KOPT-K1 (cell line): ENCODE results near the gene AMPH.

Source experiments
- H3K27ac ChIP-seq: fragments of 200-600 bp; sonication (generic); 2 replicates; pipeline ENCODE4 v1.5.1; 2016; ENCODE audit warnings: antibody characterized with exemption, mild to moderate bottlenecking, low read depth, low read length; ENCODE audit not compliant: poor library complexity, severe bottlenecking
- H3K36me3 ChIP-seq: fragments of 200-600 bp; sonication (generic); 2 replicates; pipeline ENCODE4 v1.5.1; 2017; ENCODE audit warnings: antibody characterized with exemption, mild to moderate bottlenecking, low read length, moderate library complexity; ENCODE audit not compliant: insufficient read depth
- H3K9me3 ChIP-seq: fragments of 200-600 bp; sonication (generic); 2 replicates; pipeline ENCODE4 v1.5.1; 2017; ENCODE audit warnings: antibody characterized with exemption, low read length, mild to moderate bottlenecking; ENCODE audit not compliant: insufficient read depth, poor library complexity, severe bottlenecking

The AMPH gene

GRCh38 chr7:38535073-38535472 lies 96.1 kb downstream of the AMPH start:
- no peaks in the 10 kb centered on the region for H3K9me3 ChIP-seq
- H3K36me3 ChIP-seq: no peaks in the 10 kb centered on the region
- H3K27ac ChIP-seq: no peak overlapping the region

DNA sequence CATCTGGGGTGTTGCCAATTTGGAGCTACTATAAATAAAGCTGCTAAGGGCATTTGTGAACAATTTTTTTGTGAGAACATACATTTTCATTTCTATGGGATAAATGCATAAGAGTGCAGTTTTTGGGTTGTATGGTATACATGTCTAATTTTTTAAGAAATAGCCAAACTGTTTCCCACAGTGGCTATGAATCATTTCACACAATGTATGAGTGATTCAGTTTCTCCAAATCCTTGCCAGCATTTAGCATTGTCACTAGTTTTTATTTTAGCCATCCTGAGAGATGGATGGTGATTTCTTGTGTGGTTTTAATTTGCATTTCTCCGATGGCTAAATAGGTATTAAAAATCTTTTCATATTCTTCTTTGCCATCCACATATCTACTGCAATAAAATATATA lies 105.3 kb downstream of the AMPH start:
- H3K27ac ChIP-seq: no peak overlapping the region
- H3K9me3 ChIP-seq: no peaks in the 10 kb centered on the region

DNA sequence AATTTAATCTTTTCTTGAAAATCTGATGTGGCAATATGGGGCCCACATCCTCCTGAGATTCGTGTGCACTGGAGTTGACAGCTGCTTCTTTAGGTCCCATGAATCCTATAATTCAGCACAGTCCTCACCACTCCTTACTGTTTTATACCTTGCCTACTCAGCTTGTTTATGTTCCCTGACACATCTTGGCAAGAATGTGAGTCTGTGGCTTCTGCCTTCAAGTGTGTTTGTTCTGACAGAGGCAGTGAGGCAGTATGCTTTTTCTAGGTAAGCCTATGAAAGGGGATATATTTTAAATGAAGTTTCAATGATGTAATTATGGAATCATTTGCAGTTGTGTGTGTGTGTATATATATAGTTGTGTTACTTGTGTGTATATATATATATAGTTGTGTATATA lies 106.4 kb downstream of the AMPH start:
- H3K36me3 ChIP-seq: no peaks in the 10 kb centered on the region
- no peaks in the 10 kb centered on the region for H3K9me3 ChIP-seq
- no peak overlapping the region for H3K27ac ChIP-seq

More for the DNA sequence above, 105.3 kb downstream of the AMPH start:
- H3K36me3 ChIP-seq: no peaks in the 10 kb centered on the region

DNA sequence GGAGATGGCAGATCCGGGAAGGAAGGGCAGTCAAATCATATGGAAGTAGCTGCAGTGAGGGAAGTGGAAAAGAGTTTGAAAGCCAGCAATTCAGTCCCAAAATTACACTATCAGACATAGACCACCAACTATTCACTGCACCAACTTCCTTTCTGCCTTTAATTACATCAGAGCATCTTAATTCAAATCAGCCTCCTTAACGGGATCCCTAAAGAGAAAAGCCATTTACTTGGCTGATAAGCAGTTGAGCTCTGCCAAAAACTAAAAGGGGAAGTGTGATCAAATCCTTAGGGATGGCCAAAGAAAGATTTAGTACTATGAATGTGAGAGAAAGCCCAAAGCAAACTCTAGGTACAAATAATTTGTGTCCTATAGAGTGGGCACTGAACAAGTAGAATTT lies 110.4 kb downstream of the AMPH start:
- Histone ChIP-seq H3K27ac (no peak overlapping the region), H3K36me3 (no peaks in the 10 kb centered on the region), H3K9me3 (peaks cover 6% of the 10 kb centered on the region)

- Histone ChIP-seq H3K36me3 (no peaks in the 10 kb centered on the region), H3K27ac (no peak overlapping the region), H3K9me3 (peaks cover 8% of the 10 kb centered on the region)
Observed at GRCh38 chr7:38518541-38518940, 112.6 kb downstream of the AMPH start.

DNA sequence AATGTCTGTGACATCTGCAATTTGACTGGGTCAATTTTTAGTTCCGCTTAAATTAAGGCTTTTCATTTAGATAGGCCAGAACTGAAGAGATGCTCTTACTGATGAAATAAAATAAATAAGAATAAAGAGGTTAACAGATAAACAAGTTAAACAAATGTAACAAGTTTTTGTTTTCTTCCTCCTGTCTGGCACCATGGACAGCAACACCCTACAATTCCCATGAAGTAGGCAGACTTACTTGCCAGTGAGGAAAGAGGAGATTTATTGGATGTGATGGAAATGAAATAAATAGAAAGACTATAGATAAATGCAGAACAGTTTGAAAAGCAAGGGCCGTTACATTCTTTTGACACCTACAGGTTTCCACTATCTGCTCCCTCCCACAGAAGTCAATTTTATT lies 118.5 kb downstream of the AMPH start:
- H3K27ac ChIP-seq: no peak overlapping the region
- peaks cover 8% of the 10 kb centered on the region for H3K9me3 ChIP-seq
- H3K36me3 ChIP-seq: no peaks in the 10 kb centered on the region

GRCh38 chr7:38512291-38512690 lies 118.9 kb downstream of the AMPH start:
- Histone ChIP-seq H3K27ac (no peak overlapping the region), H3K9me3 (peaks cover 8% of the 10 kb centered on the region), H3K36me3 (no peaks in the 10 kb centered on the region)

DNA sequence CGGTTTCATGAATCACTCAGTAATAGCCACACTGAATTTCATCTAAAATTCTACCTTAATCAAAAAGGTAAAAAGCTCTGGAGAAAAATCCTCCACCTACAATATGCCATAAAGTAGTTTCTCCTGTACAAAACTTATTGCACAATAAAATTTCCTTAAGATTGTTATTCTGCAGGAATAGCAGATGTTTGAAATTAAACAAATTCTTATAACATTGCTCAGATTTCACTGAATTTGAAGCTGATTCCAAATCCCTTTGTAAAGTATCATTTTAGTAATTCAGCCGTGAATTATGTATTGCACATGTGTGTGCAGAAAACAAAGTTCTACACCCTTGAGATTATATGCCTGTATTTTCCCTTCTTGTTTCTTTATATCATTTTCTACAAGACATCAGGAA lies 123.8 kb downstream of the AMPH start:
- Histone ChIP-seq H3K9me3 (no peaks in the 10 kb centered on the region), H3K27ac (no peak overlapping the region), H3K36me3 (no peaks in the 10 kb centered on the region)

DNA sequence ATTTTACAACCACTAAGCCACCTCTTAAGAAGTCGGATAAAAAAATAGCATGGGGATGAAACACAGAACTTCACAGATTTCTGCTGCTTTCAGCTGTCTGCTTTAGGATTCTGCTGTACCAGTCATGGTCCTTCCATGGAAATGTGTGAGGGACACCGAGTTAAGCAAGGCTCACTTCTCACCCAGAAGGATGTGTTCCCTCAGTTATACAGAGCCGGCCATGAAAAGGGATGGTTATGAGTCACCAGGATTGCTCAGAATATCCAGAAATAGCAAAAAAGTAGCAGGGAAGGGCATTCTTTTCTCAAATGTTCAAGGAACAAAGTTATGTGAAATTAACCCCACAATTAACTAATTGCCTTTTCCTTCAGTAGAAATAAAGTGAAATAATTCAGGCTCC lies 124.4 kb downstream of the AMPH start:
- H3K36me3 ChIP-seq: no peaks in the 10 kb centered on the region
- no peaks in the 10 kb centered on the region for H3K9me3 ChIP-seq
- H3K27ac ChIP-seq: no peak overlapping the region

DNA sequence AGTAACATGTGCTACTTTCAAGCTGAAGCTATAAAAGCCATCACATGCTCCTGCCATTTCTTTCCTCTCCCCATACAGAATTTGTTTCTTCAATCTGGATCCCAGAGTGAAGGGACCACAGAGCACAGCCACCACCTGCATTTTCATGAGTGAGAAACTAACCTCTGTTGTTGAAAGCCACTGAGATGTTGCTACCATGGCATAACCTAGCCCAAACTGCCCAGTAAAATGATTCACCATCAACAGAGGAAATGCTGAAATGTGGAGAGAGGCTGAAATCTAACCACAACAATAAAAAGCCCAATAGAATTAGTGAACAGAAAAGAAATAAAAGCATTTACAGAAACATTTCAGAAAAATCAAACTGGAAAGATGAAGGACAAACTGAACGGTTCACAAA lies 125.2 kb downstream of the AMPH start:
- H3K36me3 ChIP-seq: no peaks in the 10 kb centered on the region
- H3K9me3 ChIP-seq: no peaks in the 10 kb centered on the region
- no peak overlapping the region for H3K27ac ChIP-seq

DNA sequence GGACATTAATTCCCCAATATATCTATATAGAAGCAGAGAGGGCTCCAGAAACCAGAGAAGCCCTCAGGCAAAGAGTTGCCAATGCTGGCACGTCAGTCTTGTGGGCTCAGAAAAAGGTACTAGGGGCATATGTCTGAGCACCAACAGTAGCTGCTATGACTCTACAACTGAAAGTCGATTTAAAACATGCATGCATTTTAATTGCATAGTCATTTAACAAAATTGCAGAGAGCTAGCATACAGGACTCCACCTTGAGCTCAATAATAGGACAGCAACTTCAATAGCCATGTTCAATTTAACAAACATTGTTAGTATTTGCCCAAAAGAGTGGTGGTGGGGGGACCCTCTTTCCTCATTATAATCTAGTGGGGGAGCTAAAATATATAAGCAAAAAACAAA lies 126.5 kb downstream of the AMPH start:
- Histone ChIP-seq H3K9me3 (no peaks in the 10 kb centered on the region), H3K27ac (no peak overlapping the region), H3K36me3 (no peaks in the 10 kb centered on the region)

- no peaks in the 10 kb centered on the region for H3K9me3 ChIP-seq
- H3K36me3 ChIP-seq: no peaks in the 10 kb centered on the region
- no peak overlapping the region for H3K27ac ChIP-seq
Observed at GRCh38 chr7:38502848-38503247, 128.3 kb downstream of the AMPH start.

DNA sequence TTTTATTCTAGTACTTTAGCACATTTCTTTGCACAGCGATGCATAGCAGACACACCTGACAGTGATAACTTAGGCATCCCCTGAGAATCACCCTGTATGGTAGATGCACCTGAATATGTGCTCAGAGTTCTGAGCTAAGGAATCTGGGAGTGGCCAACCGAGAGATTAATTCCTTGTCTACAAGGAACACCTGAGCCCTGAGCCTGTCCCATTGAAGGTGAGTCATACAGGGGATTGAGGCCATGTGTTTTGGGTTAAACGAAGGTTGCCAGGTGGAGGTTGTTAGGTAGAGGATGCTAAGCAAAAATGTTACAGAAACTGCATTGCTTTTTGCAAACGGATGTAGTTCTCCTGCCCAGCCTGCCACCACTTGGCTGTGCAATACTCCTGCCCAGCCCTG lies 128.9 kb downstream of the AMPH start:
- Histone ChIP-seq H3K9me3 (no peaks in the 10 kb centered on the region), H3K36me3 (no peaks in the 10 kb centered on the region), H3K27ac (no peak overlapping the region)

- no peak overlapping the region for H3K27ac ChIP-seq
- no peaks in the 10 kb centered on the region for H3K36me3 ChIP-seq
- H3K9me3 ChIP-seq: no peaks in the 10 kb centered on the region
Observed at GRCh38 chr7:38492010-38492409, 139.2 kb downstream of the AMPH start.

- Histone ChIP-seq H3K9me3 (peaks cover 4% of the 10 kb centered on the region), H3K36me3 (no peaks in the 10 kb centered on the region), H3K27ac (no peak overlapping the region)
Observed at GRCh38 chr7:38482521-38482920, 148.7 kb downstream of the AMPH start.

- Histone ChIP-seq H3K27ac (no peak overlapping the region), H3K36me3 (no peaks in the 10 kb centered on the region), H3K9me3 (peaks cover 4% of the 10 kb centered on the region)
Observed at GRCh38 chr7:38481401-38481800, 149.8 kb downstream of the AMPH start.

- Histone ChIP-seq H3K9me3 (peaks cover 4% of the 10 kb centered on the region), H3K36me3 (no peaks in the 10 kb centered on the region), H3K27ac (no peak overlapping the region)
Observed at GRCh38 chr7:38478404-38478803, 152.8 kb downstream of the AMPH start.
